ENCODE data around the gene MMS19. TPM values are rescaled to one million over a fixed set of nuclear protein-coding genes. Genes with fewer than 3 reads are reported as not detected.

MMS19 gene
- total and polyA plus RNA-seq, 2 donors from 2014 or later: 49.7 to 56.1 TPM

DNA sequence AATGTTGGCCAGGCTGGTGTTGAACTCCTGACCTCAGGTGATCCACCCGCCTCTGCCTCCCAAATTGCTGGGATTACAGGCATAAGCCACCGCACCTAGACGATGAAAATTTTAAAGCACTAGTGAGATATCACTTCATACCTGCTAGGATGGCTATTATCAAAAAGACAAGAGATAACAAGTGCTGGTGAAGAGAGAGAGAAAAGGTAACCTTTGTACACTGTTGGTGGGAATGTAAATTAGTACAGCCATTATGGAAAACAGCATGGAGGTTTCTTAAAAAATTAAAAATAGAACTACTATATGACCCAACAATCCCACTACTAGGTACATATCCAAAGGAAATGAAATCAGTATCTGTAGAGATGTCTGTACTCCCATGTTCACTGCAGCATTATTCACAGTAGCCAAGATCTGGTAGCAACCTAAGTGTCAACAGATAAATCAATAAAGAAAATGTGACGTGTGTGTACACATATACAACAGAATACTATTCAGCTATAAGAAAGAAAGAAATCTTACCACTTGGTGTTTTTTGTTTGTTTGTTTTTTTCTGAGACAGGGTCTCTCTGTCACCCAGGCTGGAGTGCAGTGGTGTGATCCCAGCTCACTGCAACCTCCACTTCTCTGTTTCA is 12.5 kb downstream of the MMS19 start:
- Histone ChIP-seq H3K9ac (ENCODE audit: low read length in 3 of 3) (no peak overlapping the region), H3K27me3 (ENCODE audit: control insufficient read depth, insufficient read depth, low read length) (no peaks in the 10 kb centered on the region), H3K27ac (ENCODE audit: low read depth in 2 of 2, low read length in 2 of 2) (no peak overlapping the region), H3K4me1 (ENCODE audit: control insufficient read depth in 2 of 3, insufficient read depth in 2 of 3, low read depth in 1 of 3, low read length in 3 of 3) (peaks cover 0 to 3% (median 2%) of the 10 kb centered on the region in 3 donors), H3K36me3 (ENCODE audit: control insufficient read depth in 2 of 3, insufficient read depth in 3 of 3, low read length in 3 of 3) (peaks cover 3 to 13% (median 4%) of the 10 kb centered on the region in 3 donors), H3K9me3 (ENCODE audit: control insufficient read depth in 2 of 3, insufficient read depth in 1 of 3, low read length in 3 of 3) (no peaks in the 10 kb centered on the region), H3K4me3 (ENCODE audit: low read length in 3 of 3) (no peak overlapping the region)
- no peak for TF ChIP-seq CTCF (IDR thresholded peaks at IDR 0.05; ENCODE audit: borderline replicate concordance, extremely low read depth, insufficient read depth)
- no peak for DNase-seq
- intact Hi-C loops (cut with DNase I): no loop called here
- FAIRE-seq: no peak

DNA sequence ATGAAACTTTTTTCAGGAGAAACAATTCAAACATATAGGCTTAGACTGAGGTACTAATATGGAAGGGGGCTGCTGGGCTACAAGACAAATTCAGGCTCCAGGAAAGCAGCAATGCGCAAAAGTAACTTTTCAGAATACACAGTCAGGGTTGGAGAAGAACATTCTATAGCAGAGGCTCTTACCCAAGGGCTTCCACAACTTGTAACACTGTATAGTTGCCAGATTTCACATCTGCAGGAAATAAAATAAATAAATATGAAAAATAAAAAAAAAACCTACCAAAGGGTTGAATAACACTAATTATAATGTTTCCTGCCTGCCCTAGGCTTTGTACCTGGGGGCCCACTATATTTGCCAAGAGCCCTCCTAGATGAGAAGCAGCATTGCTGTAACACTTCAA is 14.3 kb downstream of the MMS19 start:
- peaks cover 5 to 22% (median 11%) of the 10 kb centered on the region in 3 donors for H3K36me3 ChIP-seq (ENCODE audit: control insufficient read depth in 2 of 3, insufficient read depth in 3 of 3, low read length in 3 of 3)
- no peak for FAIRE-seq

GRCh38 chr10:97483506-97483905 is 14.7 kb downstream of the MMS19 start:
- no peaks in the 10 kb centered on the region for H3K4me1 ChIP-seq (ENCODE audit: control insufficient read depth in 2 of 3, insufficient read depth in 2 of 3, low read depth in 1 of 3, low read length in 3 of 3)
- intact Hi-C loops (cut with DNase I): no loop called here
- DNase-seq (no peak), FAIRE-seq (no peak)
- H3K9me3 ChIP-seq (ENCODE audit: control insufficient read depth in 2 of 3, insufficient read depth in 1 of 3, low read length in 3 of 3): no peaks in the 10 kb centered on the region
- TF ChIP-seq CTCF (IDR thresholded peaks at IDR 0.05; ENCODE audit: borderline replicate concordance, extremely low read depth, insufficient read depth): no peak
- no peaks in the 10 kb centered on the region for H3K27me3 ChIP-seq (ENCODE audit: control insufficient read depth, insufficient read depth, low read length)
- H3K9ac ChIP-seq (ENCODE audit: low read length in 3 of 3): no peak overlapping the region
- H3K27ac ChIP-seq (ENCODE audit: low read depth in 2 of 2, low read length in 2 of 2): no peak overlapping the region
- no peak overlapping the region for H3K4me3 ChIP-seq (ENCODE audit: low read length in 3 of 3)
- peaks cover 5 to 22% (median 11%) of the 10 kb centered on the region in 3 donors for H3K36me3 ChIP-seq (ENCODE audit: control insufficient read depth in 2 of 3, insufficient read depth in 3 of 3, low read length in 3 of 3)

More for the DNA sequence above, 14.3 kb downstream of the MMS19 start:
- Histone ChIP-seq H3K27me3 (ENCODE audit: control insufficient read depth, insufficient read depth, low read length) (no peaks in the 10 kb centered on the region), H3K27ac (ENCODE audit: low read depth in 2 of 2, low read length in 2 of 2) (no peak overlapping the region), H3K9me3 (ENCODE audit: control insufficient read depth in 2 of 3, insufficient read depth in 1 of 3, low read length in 3 of 3) (no peaks in the 10 kb centered on the region), H3K9ac (ENCODE audit: low read length in 3 of 3) (no peak overlapping the region), H3K4me1 (ENCODE audit: control insufficient read depth in 2 of 3, insufficient read depth in 2 of 3, low read depth in 1 of 3, low read length in 3 of 3) (no peaks in the 10 kb centered on the region), H3K4me3 (ENCODE audit: low read length in 3 of 3) (no peak overlapping the region)
- TF ChIP-seq CTCF (IDR thresholded peaks at IDR 0.05; ENCODE audit: borderline replicate concordance, extremely low read depth, insufficient read depth): no peak
- DNase-seq: no peak
- intact Hi-C loops (cut with DNase I): no loop called here

DNA sequence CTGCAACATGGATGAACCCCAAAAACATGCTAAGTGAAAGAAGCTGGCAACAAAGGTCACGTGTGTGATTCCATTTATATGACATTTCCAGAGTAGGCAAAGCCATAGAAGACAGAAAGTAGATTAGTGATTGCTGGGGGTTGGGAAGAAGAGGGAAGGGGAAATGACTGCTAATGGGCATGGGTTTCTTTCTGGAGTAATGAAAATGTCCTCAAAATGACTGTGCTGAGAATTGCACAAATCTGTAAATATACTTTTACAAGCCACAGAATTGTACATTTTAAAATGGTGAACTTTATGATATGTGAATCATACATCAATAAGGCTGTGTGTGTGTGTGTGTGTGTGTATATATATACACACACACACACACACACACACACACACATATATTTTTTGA is 15.8 kb downstream of the MMS19 start:
- no peak for TF ChIP-seq CTCF (IDR thresholded peaks at IDR 0.05; ENCODE audit: borderline replicate concordance, extremely low read depth, insufficient read depth)
- no peaks in the 10 kb centered on the region for H3K27me3 ChIP-seq (ENCODE audit: control insufficient read depth, insufficient read depth, low read length)
- no peaks in the 10 kb centered on the region for H3K4me1 ChIP-seq (ENCODE audit: control insufficient read depth in 2 of 3, insufficient read depth in 2 of 3, low read depth in 1 of 3, low read length in 3 of 3)
- FAIRE-seq (no peak), DNase-seq (no peak)
- H3K4me3 ChIP-seq (ENCODE audit: low read length in 3 of 3): no peak overlapping the region
- no peak overlapping the region for H3K27ac ChIP-seq (ENCODE audit: low read depth in 2 of 2, low read length in 2 of 2)
- H3K9ac ChIP-seq (ENCODE audit: low read length in 3 of 3): no peak overlapping the region
- no peaks in the 10 kb centered on the region for H3K9me3 ChIP-seq (ENCODE audit: control insufficient read depth in 2 of 3, insufficient read depth in 1 of 3, low read length in 3 of 3)
- intact Hi-C loops (cut with DNase I): no loop called here
- H3K36me3 ChIP-seq (ENCODE audit: control insufficient read depth in 2 of 3, insufficient read depth in 3 of 3, low read length in 3 of 3): peaks cover 5 to 33% (median 19%) of the 10 kb centered on the region in 3 donors
